ENCODE data around the gene PCDHB7. TPM values are rescaled to one million over a fixed set of nuclear protein-coding genes. Genes with fewer than 3 reads are reported as not detected.
"Not testable (repeated sequence)": the region's sequence is repeated elsewhere in the genome, so short reads cannot be mapped to it uniquely, and the experiment has no call there.

PCDHB7 gene
- polyA plus RNA-seq (ENCODE audit: insufficient read depth in 1 of 5, insufficient read length in 5 of 5, low replicate concordance in 1 of 5): 1 to 10 TPM; 3.9 to 6.0 (median 4.7) TPM
- long read RNA-seq, donor 1, transcript PCDHB7-201 (1 exons, 3,765 nt): major isoform, 9 of 9 reads
- long read RNA-seq, donor 1, partial matches to known transcripts: 0 of 9 reads
- long read RNA-seq, donor 1, other reads (novel, unspliced or antisense): 0 of 9 reads
- long read RNA-seq, donor 2, transcript PCDHB7-201 (1 exons, 3,765 nt): major isoform, 8 of 8 reads
- long read RNA-seq, donor 2, partial matches to known transcripts: 0 of 8 reads
- long read RNA-seq, donor 2, other reads (novel, unspliced or antisense): 0 of 8 reads
- long read RNA-seq, donor 3, partial matches to known transcripts: 0 of 4 reads
- long read RNA-seq, donor 3, other reads (novel, unspliced or antisense): 0 of 4 reads
- long read RNA-seq, donor 4, transcript PCDHB7-201 (1 exons, 3,765 nt): major isoform, 6 of 6 reads
- long read RNA-seq, donor 4, partial matches to known transcripts: 0 of 6 reads
- long read RNA-seq, donor 4, other reads (novel, unspliced or antisense): 0 of 6 reads
- long read RNA-seq, donor 5, transcript PCDHB7-201 (1 exons, 3,765 nt): major isoform, 7 of 7 reads
- long read RNA-seq, donor 5, partial matches to known transcripts: 0 of 7 reads
- long read RNA-seq, donor 5, other reads (novel, unspliced or antisense): 0 of 7 reads
- long read RNA-seq, donor 6, transcript PCDHB7-201 (1 exons, 3,765 nt): major isoform, 9 of 9 reads
- long read RNA-seq, donor 6, partial matches to known transcripts: 0 of 9 reads
- long read RNA-seq, donor 6, other reads (novel, unspliced or antisense): 0 of 9 reads
- long read RNA-seq, donor 7, transcript PCDHB7-201 (1 exons, 3,765 nt): major isoform, 10 of 10 reads
- long read RNA-seq, donor 7, partial matches to known transcripts: 0 of 10 reads
- long read RNA-seq, donor 7, other reads (novel, unspliced or antisense): 0 of 10 reads
- long read RNA-seq, donor 8, partial matches to known transcripts: 0 of 2 reads
- long read RNA-seq, donor 8, other reads (novel, unspliced or antisense): 0 of 2 reads

DNA sequence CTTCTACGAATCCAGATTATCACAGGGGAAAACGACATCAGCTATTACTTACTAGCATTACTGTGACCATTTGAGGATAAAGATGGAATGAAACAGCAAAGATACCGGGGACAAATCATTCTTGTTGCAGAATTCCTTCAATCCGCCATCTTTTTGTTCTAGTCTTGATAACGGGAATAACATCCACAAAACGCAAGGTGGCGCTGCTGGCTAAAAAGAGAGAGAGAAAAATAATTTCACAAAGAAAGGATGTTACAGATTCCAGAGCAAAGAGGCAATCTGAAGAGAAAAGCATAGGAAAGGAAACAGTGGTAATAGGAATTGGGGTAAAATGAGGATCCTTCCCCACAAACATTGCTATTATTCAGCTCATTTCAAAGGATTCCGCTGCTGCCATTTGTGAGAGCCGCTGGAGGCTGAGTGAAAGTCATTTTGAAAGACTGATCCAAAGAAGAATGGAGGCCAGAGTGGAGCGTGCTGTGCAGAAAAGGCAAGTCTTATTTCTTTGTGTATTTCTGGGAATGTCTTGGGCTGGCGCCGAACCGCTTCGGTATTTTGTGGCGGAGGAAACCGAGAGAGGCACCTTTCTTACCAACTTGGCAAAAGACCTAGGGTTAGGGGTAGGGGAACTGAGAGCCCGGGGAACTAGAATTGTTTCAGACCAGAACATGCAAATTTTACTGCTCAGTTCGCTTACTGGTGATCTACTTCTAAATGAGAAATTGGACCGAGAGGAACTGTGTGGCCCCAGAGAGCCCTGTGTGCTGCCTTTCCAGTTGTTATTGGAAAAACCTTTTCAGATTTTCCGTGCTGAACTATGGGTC is at the start of gene PCDHB7:
Gene PCDHB7, plus strand, starts transcription at position 264 of the 824 bp plus-strand sequence. Its CDS starts 192 bp downstream, at position 456.
- DNase-seq: peak; percentile 12 to 27

DNA sequence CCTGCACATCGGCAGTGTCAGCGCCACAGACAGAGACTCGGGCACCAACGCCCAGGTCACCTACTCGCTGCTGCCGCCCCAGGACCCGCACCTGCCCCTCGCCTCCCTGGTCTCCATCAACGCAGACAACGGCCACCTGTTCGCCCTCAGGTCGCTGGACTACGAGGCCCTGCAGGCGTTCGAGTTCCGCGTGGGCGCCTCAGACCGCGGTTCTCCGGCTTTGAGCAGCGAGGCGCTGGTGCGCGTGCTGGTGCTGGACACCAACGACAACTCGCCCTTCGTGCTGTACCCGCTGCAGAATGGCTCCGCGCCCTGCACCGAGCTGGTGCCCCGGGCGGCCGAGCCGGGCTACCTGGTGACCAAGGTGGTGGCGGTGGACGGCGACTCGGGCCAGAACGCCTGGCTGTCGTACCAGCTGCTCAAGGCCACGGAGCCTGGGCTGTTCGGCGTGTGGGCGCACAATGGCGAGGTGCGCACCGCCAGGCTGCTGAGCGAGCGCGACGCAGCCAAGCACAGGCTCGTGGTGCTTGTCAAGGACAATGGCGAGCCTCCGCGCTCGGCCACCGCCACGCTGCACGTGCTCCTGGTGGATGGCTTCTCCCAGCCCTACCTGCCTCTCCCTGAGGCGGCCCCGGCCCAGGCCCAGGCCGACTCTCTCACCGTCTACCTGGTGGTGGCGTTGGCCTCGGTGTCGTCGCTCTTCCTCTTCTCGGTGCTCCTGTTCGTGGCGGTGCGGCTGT is 48.9 kb upstream of the PCDHB7 start:
- DNase-seq: not testable (repeated sequence)

DNA sequence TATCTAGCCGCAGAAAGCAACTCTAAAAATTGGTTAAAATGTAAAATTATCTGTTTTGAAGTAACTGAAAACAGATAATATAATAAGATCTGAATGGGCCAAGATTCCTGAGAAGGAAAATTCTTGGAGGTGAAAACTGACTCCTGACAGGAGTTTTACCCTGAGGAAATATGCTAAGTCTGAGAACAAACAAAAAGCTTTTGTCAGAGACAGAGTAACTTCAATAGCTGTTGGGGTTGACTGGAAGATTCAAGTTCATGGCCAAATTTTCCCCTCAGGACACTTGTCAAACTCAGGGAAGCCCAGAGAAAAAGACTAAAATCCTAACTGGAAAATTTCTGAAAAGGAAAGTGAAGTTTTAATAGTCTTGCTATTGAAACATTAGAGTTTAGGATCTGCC is 45.1 kb upstream of the PCDHB7 start:
- DNase-seq: no peak

DNA sequence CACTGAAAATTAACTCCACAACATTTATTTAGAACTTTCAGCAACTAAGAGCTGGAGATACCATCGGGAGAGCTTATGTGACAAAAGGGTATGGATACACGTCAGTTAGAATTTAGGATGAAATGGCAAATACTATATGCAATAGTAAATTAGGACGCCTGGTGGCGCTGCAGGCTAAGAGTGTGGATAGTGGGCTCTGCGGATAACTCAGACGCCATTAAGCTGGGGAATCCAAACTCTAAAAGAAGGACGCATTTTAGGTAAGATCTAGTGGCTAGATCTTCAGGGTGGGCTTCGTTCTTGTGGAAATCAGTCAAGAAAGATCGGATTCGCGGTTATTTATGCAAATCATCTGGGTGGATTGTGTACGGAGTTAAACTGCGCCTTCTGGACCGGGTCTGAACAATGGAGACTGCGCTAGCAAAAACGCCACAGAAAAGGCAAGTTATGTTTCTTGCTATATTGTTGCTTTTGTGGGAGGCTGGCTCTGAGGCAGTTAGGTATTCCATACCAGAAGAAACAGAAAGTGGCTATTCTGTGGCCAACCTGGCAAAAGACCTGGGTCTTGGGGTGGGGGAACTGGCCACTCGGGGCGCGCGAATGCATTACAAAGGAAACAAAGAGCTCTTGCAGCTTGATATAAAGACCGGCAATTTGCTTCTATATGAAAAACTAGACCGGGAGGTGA is 37.3 kb upstream of the PCDHB7 start, which contains the start of gene PCDHB5:
Gene PCDHB5, plus strand, starts transcription at position 177 of the 688 bp plus-strand sequence. Its CDS starts 229 bp downstream, at position 406.
- DNase-seq: peak; percentile 31 to 40

DNA sequence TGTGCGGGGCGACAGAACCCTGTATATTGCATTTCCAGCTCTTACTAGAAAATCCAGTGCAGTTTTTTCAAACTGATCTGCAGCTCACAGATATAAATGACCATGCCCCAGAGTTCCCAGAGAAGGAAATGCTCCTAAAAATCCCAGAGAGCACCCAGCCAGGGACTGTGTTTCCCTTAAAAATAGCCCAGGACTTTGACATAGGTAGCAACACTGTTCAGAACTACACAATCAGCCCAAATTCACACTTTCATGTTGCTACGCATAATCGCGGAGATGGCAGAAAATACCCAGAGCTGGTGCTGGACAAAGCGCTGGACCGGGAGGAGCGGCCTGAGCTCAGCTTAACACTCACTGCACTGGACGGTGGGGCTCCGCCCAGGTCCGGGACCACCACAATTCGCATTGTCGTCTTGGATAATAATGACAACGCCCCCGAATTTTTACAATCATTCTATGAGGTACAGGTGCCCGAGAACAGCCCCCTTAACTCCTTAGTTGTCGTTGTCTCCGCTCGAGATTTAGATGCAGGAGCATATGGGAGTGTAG is 36.7 kb upstream of the PCDHB7 start:
- DNase-seq: peak in 1 of 2 donors; percentile 4

DNA sequence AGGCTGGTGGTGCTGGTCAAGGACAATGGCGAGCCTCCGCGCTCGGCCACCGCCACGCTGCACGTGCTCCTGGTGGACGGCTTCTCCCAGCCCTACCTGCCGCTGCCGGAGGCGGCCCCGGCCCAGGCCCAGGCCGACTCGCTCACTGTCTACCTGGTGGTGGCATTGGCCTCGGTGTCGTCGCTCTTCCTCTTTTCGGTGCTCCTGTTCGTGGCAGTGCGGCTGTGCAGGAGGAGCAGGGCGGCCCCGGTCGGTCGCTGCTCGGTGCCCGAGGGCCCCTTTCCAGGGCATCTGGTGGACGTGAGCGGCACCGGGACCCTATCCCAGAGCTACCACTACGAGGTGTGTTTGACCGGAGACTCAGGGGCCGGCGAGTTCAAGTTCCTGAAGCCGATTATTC is 35.1 kb upstream of the PCDHB7 start:
- DNase-seq: not testable (repeated sequence)

DNA sequence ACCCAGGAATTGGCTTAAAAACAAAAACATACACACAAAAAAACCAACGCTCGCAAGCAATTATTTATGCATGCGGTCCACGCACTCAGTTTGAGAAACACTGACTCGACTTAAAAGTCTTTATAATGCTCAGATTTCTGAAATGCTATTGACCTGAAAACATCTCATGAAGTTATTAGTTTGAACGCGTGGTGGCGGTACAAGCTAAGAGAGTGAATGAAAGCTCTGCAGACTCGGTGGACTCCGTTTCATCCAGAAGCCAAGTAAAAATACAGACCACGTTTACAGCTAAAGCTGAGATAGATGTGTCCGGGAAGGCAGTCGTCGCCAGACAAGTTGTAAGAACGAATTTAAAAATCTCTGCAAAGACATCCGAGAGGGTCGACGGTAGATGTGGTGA is 22.6 kb upstream of the PCDHB7 start, which contains the start of gene PCDHB6:
Gene PCDHB6, plus strand, starts transcription at position 246 of the 400 bp plus-strand sequence. CDS start 201 bp downstream, outside the sequence.
- peak in 1 of 2 donors; percentile 6 for DNase-seq

DNA sequence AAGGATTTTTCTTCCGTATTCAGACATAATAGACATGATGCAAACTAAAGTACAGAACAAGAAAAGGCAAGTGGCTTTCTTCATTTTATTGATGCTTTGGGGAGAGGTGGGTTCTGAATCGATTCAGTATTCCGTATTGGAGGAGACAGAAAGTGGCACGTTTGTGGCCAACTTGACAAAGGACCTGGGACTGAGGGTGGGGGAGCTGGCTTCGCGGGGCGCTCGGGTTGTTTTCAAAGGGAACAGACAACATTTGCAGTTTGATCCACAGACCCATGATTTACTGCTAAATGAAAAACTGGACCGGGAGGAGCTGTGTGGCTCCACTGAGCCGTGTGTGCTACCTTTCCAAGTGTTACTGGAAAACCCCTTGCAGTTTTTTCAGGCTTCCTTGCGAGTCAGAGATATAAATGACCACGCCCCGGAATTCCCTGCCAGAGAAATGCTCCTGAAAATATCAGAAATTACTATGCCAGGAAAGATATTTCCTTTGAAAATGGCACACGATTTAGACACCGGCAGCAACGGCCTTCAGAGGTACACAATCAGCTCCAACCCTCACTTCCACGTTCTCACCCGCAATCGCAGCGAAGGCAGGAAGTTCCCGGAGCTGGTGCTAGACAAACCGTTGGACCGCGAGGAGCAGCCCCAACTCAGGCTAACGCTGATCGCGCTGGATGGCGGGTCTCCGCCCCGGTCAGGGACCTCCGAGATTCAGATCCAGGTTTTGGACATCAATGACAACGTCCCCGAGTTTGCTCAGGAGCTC is 22.0 kb upstream of the PCDHB7 start:
- DNase-seq: no peak

DNA sequence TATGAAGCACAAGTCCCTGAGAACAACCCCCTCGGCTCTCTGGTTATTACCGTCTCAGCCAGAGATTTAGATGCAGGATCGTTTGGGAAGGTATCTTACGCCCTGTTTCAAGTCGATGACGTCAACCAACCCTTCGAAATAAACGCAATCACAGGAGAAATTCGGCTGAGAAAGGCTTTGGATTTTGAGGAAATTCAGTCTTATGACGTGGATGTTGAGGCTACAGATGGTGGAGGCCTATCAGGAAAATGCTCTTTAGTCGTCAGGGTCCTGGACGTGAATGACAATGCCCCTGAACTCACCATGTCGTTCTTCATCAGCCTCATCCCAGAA is 21.5 kb upstream of the PCDHB7 start:
- DNase-seq: no peak

DNA sequence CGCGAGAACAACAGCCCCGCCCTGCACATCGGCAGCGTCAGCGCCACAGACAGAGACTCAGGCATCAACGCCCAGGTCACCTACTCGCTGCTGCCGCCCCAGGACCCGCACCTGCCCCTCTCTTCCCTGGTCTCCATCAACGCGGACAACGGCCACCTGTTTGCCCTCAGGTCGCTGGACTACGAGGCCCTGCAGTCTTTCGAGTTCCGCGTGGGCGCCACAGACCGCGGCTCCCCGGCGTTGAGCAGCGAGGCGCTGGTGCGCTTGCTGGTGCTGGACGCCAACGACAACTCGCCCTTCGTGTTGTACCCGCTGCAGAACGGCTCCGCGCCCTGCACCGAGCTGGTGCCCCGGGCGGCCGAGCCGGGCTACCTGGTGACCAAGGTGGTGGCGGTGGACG is 20.8 kb upstream of the PCDHB7 start:
- DNase-seq: not testable (repeated sequence)

DNA sequence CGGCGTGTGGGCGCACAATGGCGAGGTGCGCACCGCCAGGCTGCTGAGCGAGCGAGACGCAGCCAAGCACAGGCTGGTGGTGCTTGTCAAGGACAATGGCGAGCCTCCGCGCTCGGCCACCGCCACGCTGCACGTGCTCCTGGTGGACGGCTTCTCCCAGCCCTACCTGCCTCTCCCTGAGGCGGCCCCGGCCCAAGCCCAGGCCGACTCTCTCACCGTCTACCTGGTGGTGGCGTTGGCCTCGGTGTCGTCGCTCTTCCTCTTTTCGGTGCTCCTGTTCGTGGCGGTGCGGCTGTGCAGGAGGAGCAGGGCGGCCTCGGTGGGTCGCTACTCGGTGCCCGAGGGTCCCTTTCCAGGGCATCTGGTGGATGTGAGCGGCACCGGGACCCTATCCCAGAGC is 20.3 kb upstream of the PCDHB7 start:
- DNase-seq: not testable (repeated sequence)

DNA sequence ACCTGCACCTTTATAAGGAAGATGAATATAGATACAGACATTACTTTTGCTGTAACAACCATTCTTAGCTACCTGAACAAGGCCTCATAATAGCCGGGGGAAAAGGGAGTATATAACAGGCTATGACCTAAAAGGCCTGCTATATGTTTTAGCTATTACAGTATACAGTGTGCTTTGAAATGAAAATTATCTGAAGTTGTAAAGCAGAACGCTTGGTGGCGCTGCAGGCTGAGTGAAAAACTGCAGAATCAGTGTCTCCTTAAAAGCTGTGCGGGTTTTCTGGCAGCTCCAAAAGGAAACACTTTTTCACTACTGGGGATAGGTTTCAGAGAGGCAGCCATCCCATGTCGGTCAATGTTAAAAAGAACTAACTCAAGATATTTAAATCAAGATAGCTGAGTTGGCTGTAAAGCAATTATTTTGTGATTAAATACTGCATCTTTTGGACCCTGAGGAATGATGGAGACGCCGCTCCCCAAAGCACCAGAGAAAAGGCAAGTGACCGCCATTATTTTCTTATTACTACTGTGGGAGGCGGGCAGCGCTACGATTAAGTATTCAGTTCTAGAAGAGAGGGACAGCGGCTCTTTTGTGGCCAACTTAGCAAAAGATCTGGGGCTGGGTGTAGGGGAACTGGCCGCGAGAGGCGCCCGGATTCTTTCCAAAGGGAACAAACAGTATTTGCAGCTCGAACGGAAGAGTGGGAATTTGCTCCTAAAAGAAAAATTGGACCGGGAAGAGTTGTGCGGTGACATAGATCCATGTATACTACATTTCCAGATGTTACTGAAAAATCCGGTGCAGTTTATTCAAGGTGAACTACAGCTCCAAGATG is 16.7 kb upstream of the PCDHB7 start:
- no peak for DNase-seq

DNA sequence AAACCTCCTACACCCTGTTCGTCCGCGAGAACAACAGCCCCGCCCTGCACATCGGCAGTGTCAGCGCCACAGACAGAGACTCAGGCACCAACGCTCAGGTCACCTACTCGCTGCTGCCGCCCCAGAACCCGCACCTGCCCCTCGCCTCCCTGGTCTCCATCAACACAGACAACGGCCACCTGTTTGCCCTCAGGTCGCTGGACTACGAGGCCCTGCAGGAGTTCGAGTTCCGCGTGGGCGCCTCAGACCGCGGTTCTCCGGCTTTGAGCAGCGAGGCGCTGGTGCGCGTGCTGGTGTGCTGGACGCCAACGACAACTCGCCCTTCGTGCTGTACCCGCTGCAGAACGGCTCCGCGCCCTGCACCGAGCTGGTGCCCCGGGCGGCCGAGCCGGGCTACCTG is 15.1 kb upstream of the PCDHB7 start:
- not testable (repeated sequence) for DNase-seq

DNA sequence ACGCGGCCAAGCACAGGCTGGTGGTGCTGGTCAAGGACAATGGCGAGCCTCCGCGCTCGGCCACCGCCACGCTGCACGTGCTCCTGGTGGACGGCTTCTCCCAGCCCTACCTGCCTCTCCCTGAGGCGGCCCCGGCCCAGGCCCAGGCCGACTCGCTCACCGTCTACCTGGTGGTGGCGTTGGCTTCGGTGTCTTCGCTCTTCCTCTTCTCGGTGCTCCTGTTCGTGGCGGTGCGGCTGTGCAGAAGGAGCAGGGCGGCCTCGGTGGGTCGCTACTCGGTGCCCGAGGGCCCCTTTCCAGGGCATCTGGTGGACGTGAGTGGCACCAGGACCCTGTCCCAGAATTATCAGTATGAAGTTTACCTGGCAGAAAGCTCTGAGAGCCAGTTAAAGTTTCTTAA is 14.5 kb upstream of the PCDHB7 start:
- DNase-seq: not testable (repeated sequence)

DNA sequence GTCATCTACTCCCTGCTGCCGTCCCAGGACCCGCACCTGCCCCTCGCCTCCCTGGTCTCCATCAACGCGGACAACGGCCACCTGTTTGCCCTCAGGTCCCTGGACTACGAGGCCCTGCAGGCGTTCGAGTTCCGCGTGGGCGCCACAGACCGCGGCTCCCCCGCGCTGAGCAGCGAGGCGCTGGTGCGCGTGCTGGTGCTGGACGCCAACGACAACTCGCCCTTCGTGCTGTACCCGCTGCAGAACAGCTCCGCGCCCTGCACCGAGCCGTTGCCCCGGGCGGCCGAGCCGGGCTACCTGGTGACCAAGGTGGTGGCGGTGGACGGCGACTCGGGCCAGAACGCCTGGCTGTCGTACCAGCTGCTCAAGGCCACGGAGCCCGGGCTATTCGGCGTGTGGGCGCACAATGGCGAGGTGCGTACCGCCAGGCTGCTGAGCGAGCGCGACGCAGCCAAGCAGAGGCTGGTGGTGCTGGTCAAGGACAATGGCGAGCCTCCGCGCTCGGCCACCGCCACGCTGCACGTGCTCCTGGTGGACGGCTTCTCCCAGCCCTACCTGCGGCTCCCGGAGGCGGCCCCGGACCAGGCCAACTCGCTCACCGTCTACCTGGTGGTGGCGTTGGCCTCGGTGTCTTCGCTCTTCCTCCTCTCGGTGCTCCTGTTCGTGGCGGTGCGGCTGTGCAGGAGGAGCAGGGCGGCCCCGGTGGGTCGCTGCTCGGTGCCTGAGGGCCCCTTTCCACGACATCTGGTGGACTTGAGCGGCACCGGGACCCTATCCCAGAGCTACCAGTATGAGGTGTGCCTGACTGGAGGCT is 2.1 kb downstream of the PCDHB7 start:
- not testable (repeated sequence) for DNase-seq

DNA sequence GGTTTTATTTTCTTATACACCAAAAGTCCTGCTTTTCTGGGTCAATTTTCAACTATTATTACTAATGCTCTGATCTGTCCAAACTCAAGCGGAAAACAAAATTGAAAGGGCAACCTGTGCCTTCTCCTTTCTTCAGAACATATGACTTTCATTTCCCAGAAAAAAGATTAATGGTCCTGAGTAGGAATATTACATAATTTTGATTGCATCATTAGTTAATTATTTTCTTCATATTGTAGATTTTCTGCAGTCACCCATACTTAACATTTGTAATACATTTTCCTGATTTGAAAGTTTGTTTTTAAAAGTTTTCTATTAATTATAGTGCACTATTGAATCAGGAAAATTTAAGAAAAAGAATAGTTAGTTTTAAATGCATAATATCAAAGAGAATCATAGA is 3.5 kb downstream of the PCDHB7 start:
- no peak for DNase-seq
